Activated T-helper 9 cell treated with anti-CD3 and anti-CD28 coated beads, Interleukin-2, amount 50 U/mL, for 16 hours (primary cell): Measurements from ENCODE around the gene GRIK4.

Source experiments
- DNase-seq: peaks from one replicate; pipeline ENCODE4 v3.0.0-alpha.2; 2020; ENCODE audit warnings: low read depth

Gene GRIK4

GRCh38 chr11:120635136-120635810 is 123.7 kb downstream of the GRIK4 start:
- no peak for DNase-seq

- DNase-seq = no peak
These were observed 125.6 kb downstream of the GRIK4 start for GRCh38 chr11:120637131-120637530.

- no peak for DNase-seq
These were observed 130.8 kb downstream of the GRIK4 start for GRCh38 chr11:120642196-120642894.

GRCh38 chr11:120643284-120643683 is 131.7 kb downstream of the GRIK4 start:
- no peak for DNase-seq

GRCh38 chr11:120645639-120646038 is 134.1 kb downstream of the GRIK4 start:
- DNase-seq = no peak

- no peak for DNase-seq
These were observed 134.7 kb downstream of the GRIK4 start for GRCh38 chr11:120646206-120646605.

- no peak for DNase-seq
These were observed 136.1 kb downstream of the GRIK4 start for GRCh38 chr11:120647681-120648080.

- no peak for DNase-seq
These were observed 137.2 kb downstream of the GRIK4 start for GRCh38 chr11:120648771-120649170.

- DNase-seq = no peak
These were observed 137.8 kb downstream of the GRIK4 start for GRCh38 chr11:120649316-120649715.

- no peak for DNase-seq
These were observed 139.8 kb downstream of the GRIK4 start for GRCh38 chr11:120651396-120651795.

- no peak for DNase-seq
These were observed 140.3 kb downstream of the GRIK4 start for GRCh38 chr11:120651836-120652235.

GRCh38 chr11:120652705-120653335 is 141.3 kb downstream of the GRIK4 start:
- no peak for DNase-seq

GRCh38 chr11:120655589-120655988 is 144.0 kb downstream of the GRIK4 start:
- no peak for DNase-seq

- no peak for DNase-seq
These were observed 145.9 kb downstream of the GRIK4 start for GRCh38 chr11:120657306-120658070.

GRCh38 chr11:120658071-120658423 is 146.5 kb downstream of the GRIK4 start:
- DNase-seq = no peak

- no peak for DNase-seq
These were observed 147.5 kb downstream of the GRIK4 start for GRCh38 chr11:120659076-120659475.

GRCh38 chr11:120660024-120660565 is 148.5 kb downstream of the GRIK4 start:
- DNase-seq = no peak

GRCh38 chr11:120662071-120662676 is 150.6 kb downstream of the GRIK4 start:
- DNase-seq = no peak

- no peak for DNase-seq
These were observed 151.6 kb downstream of the GRIK4 start for GRCh38 chr11:120663142-120663541.

GRCh38 chr11:120666121-120666639 is 154.6 kb downstream of the GRIK4 start:
- DNase-seq = no peak

GRCh38 chr11:120667281-120667680 is 155.7 kb downstream of the GRIK4 start:
- DNase-seq = no peak

- DNase-seq = no peak
These were observed 156.4 kb downstream of the GRIK4 start for GRCh38 chr11:120667934-120668333.
